Measurements from ENCODE around the gene PPP1R13B. TPM values are rescaled to one million over a fixed set of nuclear protein-coding genes. Genes with fewer than 3 reads are reported as not detected.

Gene PPP1R13B
- total RNA-seq, result 6.6 to 10.1 TPM (median 9.1 TPM) in 3 replicates
- long read RNA-seq, partial matches to known transcripts, result 2 of 3 reads
- long read RNA-seq, other reads (novel, unspliced or antisense), result 1 of 3 reads

GRCh38 chr14:103847451-103848174, at the start of gene PPP1R13B:
TSS of gene PPP1R13B (minus strand) at chr14:103847575. CDS start at chr14:103847307, 268 bp downstream.
- no peak for TF ChIP-seq CTCF (IDR thresholded peaks at IDR 0.05)
- H3K4me3 Mint-ChIP-seq (ENCODE audit: unreplicated experiment), result peak within 1 kb of the TSS; percentile 81
- no peaks in the 10 kb centered on the region for H3K36me3 Mint-ChIP-seq (ENCODE audit: low read depth)
- H3K4me1 Mint-ChIP-seq (ENCODE audit: low read depth), result peaks cover 9% of the 10 kb centered on the region
- no peak within 1 kb of the TSS for H3K27ac Mint-ChIP-seq (ENCODE audit: unreplicated experiment)
- H3K27me3 Mint-ChIP-seq (ENCODE audit: low read depth), result peaks cover 5% of the 10 kb centered on the region
- peak; percentile 93 for DNase-seq (ENCODE audit: low spot score)
- H3K9me3 Mint-ChIP-seq (ENCODE audit: low read depth), result no peaks in the 10 kb centered on the region

- no peak overlapping the region for H3K27ac Mint-ChIP-seq (ENCODE audit: unreplicated experiment)
- H3K36me3 Mint-ChIP-seq (ENCODE audit: low read depth), result peaks cover 2% of the 10 kb centered on the region
- DNase-seq (ENCODE audit: low spot score), result no peak
- peaks cover 2% of the 10 kb centered on the region for H3K27me3 Mint-ChIP-seq (ENCODE audit: low read depth)
- no peaks in the 10 kb centered on the region for H3K4me1 Mint-ChIP-seq (ENCODE audit: low read depth)
- H3K4me3 Mint-ChIP-seq (ENCODE audit: unreplicated experiment), result no peak overlapping the region
- H3K9me3 Mint-ChIP-seq (ENCODE audit: low read depth), result no peaks in the 10 kb centered on the region
- TF ChIP-seq CTCF (IDR thresholded peaks at IDR 0.05), result no peak
These were observed 49.2 kb upstream of the PPP1R13B start for GRCh38 chr14:103896578-103896977.

- peaks cover 2% of the 10 kb centered on the region for H3K36me3 Mint-ChIP-seq (ENCODE audit: low read depth)
These were observed 47.3 kb upstream of the PPP1R13B start for GRCh38 chr14:103894723-103895059.

GRCh38 chr14:103894034-103894722, 46.8 kb upstream of the PPP1R13B start:
- Mint-ChIP-seq H3K36me3 (ENCODE audit: low read depth) (peaks cover 2% of the 10 kb centered on the region), H3K4me3 (ENCODE audit: unreplicated experiment) (no peak overlapping the region), H3K27ac (ENCODE audit: unreplicated experiment) (no peak overlapping the region), H3K27me3 (ENCODE audit: low read depth) (no peaks in the 10 kb centered on the region), H3K4me1 (ENCODE audit: low read depth) (no peaks in the 10 kb centered on the region), H3K9me3 (ENCODE audit: low read depth) (no peaks in the 10 kb centered on the region)
- DNase-seq (ENCODE audit: low spot score), result no peak
- TF ChIP-seq CTCF (IDR thresholded peaks at IDR 0.05), result no peak

More at GRCh38 chr14:103894723-103895059, 47.3 kb upstream of the PPP1R13B start:
- TF ChIP-seq CTCF (IDR thresholded peaks at IDR 0.05), result no peak
- Mint-ChIP-seq H3K27me3 (ENCODE audit: low read depth) (no peaks in the 10 kb centered on the region), H3K9me3 (ENCODE audit: low read depth) (no peaks in the 10 kb centered on the region), H3K4me1 (ENCODE audit: low read depth) (no peaks in the 10 kb centered on the region), H3K27ac (ENCODE audit: unreplicated experiment) (no peak overlapping the region), H3K4me3 (ENCODE audit: unreplicated experiment) (no peak overlapping the region)
- DNase-seq (ENCODE audit: low spot score), result no peak

GRCh38 chr14:103892247-103892646, 44.9 kb upstream of the PPP1R13B start:
- Mint-ChIP-seq H3K9me3 (ENCODE audit: low read depth) (no peaks in the 10 kb centered on the region), H3K36me3 (ENCODE audit: low read depth) (peaks cover 2% of the 10 kb centered on the region), H3K4me3 (ENCODE audit: unreplicated experiment) (no peak overlapping the region), H3K27me3 (ENCODE audit: low read depth) (no peaks in the 10 kb centered on the region), H3K27ac (ENCODE audit: unreplicated experiment) (no peak overlapping the region), H3K4me1 (ENCODE audit: low read depth) (no peaks in the 10 kb centered on the region)
- no peak for DNase-seq (ENCODE audit: low spot score)
- no peak for TF ChIP-seq CTCF (IDR thresholded peaks at IDR 0.05)
